ENCODE results near the gene GHDC.
"Not testable (repeated sequence)": the region's sequence is repeated elsewhere in the genome, so short reads cannot be mapped to it uniquely, and the experiment has no call there.

Gene GHDC

GRCh38 chr17:42202696-42203095, 8.4 kb upstream of the GHDC start:
- DNase-seq = no peak

DNA sequence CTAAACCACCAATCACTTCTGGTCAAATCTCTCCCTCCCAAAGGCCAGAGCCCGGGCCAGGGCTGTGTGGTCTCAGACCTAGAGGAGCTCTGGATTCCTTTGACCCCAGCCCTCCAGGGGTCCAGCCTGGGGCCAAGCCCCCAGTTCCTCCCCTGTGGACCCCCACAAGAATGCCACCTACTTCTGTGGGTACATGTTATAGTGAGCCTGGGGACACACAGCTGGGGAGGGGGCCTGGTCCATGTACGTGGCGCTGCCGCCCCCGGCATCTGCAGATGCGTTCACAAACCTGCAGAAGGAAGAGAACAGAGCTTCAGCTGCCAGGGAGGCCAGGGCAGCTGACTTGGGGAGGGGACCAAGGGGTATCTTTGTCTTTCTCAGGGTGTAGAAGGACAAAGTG, 7.9 kb upstream of the GHDC start:
- DNase-seq = no peak

GRCh38 chr17:42201458-42201772, 7.1 kb upstream of the GHDC start:
- no peak for DNase-seq

DNA sequence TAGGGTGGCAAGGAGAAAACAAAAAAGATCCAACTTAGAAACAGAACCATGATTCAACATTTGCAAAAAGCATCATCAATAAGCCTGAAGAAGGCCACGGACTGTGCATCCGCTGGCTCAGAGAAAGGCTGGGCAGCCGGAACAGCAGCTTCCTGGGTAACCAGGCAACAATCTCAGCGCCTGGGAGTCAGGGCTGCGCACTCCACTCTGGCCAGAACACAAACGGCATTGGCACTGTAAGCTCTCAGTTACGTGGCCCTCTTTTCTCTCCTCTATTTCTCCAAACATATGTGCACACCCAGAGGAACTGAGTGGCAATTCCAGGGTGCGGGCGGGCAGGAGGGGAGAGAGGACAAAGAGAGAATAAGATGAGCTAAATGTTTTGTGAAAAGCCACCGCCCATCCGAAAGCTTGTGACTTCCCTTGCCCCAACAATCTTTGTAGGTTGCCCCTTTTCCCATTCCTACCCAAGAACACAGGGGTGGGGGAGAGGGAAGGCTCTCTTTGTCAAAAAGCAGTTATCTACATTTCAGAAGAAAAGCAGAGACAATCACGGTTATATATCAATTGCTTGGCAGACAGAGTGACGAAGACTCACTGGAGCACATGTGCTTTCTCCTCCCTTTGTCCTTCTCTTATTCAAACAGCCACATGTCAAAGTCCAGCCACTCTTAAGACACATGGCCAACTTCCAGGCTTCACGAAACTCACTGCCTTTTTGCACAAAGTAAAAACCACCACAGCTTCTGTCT, 6.6 kb upstream of the GHDC start:
- no peak for DNase-seq

DNA sequence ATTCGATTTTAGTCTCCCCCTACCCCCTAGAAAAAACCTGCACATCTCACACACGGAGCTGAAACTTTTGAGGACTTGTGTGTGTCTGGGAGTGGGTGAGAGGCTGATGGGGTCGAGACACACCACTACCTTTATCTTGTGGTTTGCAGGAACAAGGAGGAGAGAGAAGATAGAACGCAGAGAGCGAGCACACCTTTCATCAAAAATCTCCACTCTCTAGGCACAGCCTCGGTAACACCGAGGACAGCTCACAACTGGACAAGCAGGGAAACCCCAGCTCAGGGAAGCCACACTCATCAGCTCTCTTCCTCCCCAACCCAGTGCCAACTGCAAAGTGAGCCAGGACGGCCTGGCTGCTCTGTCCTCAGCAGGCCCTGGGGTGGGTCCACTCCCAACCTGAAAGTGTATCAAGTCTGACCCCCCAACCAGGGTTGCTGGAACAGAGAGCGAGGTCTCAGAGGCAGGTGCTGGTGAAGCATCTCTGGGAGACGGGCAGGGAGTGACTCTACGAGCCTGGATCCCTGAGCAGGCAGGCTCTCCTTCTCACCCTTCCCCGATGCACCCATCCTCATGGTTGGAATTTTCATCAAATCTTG, 5.2 kb upstream of the GHDC start:
- DNase-seq = no peak

- peak in 1 of 2 donors; percentile 64 for DNase-seq
Measured at GRCh38 chr17:42198897-42199296, 4.6 kb upstream of the GHDC start.

DNA sequence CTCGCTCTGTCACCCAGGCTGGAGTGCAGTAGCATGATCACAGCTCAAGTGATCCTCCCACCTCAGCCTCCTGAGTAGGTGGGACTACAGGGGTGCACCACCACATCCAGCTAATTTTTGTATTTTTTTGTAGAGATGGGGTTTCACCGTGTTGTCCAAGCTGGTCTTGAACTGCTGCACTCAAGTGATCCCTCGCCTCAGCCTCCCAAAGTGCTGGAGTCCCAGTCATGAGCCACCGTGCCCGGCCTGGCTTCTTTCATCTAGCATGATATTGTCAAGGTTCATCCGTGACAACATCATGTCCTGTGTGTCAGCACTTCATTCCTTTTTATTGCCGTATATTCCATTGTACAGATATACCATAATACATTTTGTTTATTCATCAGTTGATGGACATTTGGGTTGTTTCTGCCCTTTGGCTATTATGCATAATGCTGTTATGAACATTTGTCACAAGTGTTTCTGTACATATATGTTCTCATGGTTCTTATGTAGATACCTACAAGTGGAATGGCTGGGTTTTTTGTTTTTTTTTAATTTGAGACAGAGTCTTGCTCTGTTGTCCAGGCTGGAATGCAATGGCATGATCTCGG, 3.4 kb upstream of the GHDC start:
- no peak for DNase-seq

DNA sequence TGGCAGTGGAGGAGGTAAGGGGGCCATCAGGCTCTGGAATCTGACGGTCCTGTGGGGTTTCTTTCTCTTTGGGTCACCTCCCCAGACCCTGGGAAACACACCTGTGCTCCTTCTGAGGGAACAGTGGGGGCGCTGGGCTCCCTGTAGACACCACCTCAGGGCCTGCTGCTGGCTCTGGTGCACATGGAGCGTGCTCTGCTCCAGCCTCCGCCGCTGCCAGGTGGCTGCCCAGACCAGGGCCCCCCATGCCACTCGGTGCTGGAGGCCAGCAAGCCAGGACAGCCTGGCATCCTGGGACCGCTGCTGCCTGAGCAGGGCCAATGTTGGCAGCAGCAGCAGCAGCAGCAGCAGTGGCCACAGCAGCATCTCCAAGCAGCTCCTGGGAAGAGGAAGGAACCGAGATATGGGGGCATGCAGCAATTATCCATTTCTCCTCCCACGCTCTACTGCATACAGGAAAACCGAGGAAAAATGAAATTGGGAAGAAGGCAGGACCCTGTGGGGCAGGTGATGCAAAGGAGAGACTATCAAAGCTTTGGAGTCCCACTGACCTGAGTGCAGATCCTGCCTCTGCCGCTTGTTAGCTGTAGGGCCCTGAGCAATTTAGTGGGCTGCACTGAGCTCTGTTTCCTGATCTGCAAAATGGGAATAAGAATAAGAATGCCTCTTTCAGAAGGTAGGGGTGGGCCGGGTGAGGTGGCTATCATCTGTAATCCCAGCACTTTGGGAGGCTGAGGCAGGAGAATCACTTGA, 902 bp downstream of the GHDC start:
- DNase-seq = no peak

- DNase-seq = no peak
Measured at GRCh38 chr17:42192189-42193126, 1.8 kb downstream of the GHDC start.

GRCh38 chr17:42191275-42191608, 3.1 kb downstream of the GHDC start:
- no peak for DNase-seq

GRCh38 chr17:42190491-42191274, 3.6 kb downstream of the GHDC start:
- no peak for DNase-seq

GRCh38 chr17:42189651-42189965, 4.7 kb downstream of the GHDC start:
- DNase-seq = no peak

DNA sequence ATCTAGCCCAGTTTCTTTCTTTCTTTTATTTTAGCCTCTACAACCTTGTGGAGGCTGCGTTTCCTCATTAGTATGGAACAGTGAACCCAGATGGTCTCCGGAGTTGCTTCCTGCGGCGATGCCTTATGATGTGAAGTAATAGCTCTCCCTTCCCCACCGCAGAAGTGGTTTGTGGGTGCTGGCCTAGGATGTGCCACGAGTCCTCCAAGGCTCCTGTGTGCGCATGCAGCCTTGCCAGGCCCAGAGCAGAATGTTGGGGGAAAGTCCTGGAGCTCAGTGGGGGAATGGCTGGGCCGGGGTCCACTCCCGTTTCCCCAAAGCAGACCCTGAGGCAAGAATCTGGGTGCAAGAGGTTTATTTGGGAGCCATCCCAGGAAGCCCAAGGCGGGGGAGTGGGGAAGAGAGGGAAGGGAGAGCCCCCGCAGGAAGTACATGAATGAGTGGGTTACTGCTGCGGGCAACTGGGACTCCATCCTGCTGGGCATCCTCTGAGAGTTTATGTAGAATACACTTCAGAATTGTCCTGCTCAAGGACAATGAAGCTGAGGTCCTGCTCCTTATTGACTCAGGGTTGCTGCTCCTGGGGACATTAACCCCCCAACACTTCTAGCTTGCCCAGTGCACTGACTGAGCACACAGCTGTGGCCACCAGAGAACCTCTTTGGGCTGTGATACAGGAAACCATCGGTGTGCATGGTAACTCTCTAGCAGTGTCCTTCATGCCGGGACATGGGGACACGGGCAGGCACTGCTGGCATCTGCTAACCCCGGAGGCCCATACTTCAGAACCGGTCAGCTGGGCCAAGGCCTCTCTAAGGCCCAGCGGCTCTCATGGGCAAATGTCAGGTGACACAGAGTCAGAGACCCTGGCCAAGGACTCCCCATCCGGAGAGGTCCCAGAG, 5.3 kb downstream of the GHDC start:
- peak in 1 of 2 donors; percentile 29 for DNase-seq

GRCh38 chr17:42187833-42188232, 6.5 kb downstream of the GHDC start:
- no peak for DNase-seq

GRCh38 chr17:42186191-42186590, 8.1 kb downstream of the GHDC start:
- DNase-seq = not testable (repeated sequence)

DNA sequence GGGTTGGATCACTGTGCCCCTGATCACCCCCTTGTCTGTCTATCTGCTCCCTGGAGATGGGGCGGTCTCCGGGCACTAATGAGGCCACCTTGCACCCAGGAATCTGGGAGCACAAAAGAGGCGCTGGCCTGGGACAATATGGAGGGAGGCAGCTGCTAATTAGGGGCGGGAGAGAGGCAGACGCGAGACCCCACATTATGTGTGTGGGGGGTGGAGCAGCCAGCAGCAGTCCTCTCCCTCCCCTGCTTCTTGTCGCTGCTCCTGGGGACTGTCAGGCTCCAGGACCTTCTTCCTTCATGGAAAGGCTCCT, 8.7 kb downstream of the GHDC start:
- DNase-seq = no peak

GRCh38 chr17:42184713-42185620, 9.3 kb downstream of the GHDC start, which contains the start of gene HCRT:
Gene HCRT (minus strand): TSS chr17:42185452. CDS start chr17:42185365, 87 bp downstream.
- no peak for DNase-seq

DNA sequence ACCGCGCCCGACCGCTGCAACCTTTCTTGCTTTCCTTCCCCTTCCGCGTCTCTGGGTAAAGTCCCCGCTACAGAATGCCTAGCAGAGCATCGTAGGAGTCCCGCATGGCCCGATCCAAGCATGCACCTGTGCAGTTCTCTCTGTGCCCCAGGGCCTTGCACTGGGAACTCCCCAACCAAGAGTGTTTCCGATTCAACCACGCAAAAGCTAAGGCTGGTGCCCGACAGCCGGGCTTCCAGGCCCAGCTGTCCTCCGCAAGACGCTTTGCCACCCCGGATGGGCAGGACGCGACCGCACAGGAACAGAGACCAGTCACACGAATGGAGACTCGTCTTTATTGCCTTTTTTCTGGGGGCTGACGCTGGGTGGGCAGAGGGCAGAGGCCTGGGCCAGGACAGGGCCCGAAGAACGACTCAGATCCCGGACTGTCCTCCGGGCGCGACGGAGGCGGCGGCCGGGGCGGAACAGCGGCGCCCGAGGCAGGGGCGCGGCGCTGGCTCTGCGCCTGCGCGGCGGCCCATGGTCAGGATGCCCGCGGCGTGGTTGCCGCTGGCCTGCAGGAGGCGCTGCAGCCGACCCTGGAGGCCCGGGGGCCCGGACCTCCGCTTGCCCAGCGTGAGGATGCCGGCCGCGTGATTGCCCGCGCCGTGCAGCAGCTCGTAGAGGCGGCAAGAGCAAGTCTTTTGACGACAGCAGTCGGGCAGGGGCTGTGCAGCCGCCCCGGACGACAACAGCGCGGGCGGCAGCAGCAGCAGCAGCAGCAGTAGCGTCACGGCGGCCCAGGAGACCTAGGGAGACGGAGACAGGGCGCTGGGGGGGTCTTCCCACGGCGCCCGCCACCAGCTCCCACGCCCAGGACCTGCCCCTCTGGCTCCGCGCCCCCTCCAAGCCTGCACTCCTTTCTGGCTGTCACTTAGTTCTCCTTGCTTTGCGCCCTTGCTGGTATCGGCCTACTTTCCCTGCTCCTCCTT, 10.3 kb downstream of the GHDC start:
- DNase-seq = peak; percentile 82 to 83

All from CD4-positive, alpha-beta T cell treated with Interleukin-1 beta for 1 hour (primary cell).